ENCODE measurements around the gene BICD2.

BICD2 gene

GRCh38 chr9:92747459-92748232 lies 17.0 kb downstream of the BICD2 start:
- DNase-seq, result no peak

- no peak for DNase-seq
Observed at GRCh38 chr9:92746567-92747458, 17.8 kb downstream of the BICD2 start.

GRCh38 chr9:92745881-92746280 lies 18.8 kb downstream of the BICD2 start:
- DNase-seq, result no peak

GRCh38 chr9:92745331-92745730 lies 19.3 kb downstream of the BICD2 start:
- no peak for DNase-seq

GRCh38 chr9:92740969-92741368 lies 23.7 kb downstream of the BICD2 start:
- no peak for DNase-seq

- no peak for DNase-seq
Observed at GRCh38 chr9:92740446-92740961, 24.1 kb downstream of the BICD2 start.

- DNase-seq, result no peak
Observed at GRCh38 chr9:92740009-92740408, 24.6 kb downstream of the BICD2 start.

GRCh38 chr9:92739346-92739970 lies 25.2 kb downstream of the BICD2 start:
- DNase-seq, result no peak

- no peak for DNase-seq
Observed at GRCh38 chr9:92738661-92739081, 26.0 kb downstream of the BICD2 start.

- no peak for DNase-seq
Observed at GRCh38 chr9:92737611-92738299, 26.9 kb downstream of the BICD2 start.

GRCh38 chr9:92737216-92737606 lies 27.4 kb downstream of the BICD2 start:
- DNase-seq, result no peak

GRCh38 chr9:92736563-92737215 lies 27.9 kb downstream of the BICD2 start:
- no peak for DNase-seq

GRCh38 chr9:92735636-92736562 lies 28.7 kb downstream of the BICD2 start:
- DNase-seq, result no peak

GRCh38 chr9:92734931-92735635 lies 29.6 kb downstream of the BICD2 start:
- DNase-seq, result no peak

- no peak for DNase-seq
Observed at GRCh38 chr9:92730897-92731296, 33.7 kb downstream of the BICD2 start.

- DNase-seq, result no peak
Observed at GRCh38 chr9:92729735-92730155, 34.9 kb downstream of the BICD2 start.

GRCh38 chr9:92728831-92729734 lies 35.5 kb downstream of the BICD2 start:
- no peak for DNase-seq

GRCh38 chr9:92727716-92728700 lies 36.6 kb downstream of the BICD2 start:
- DNase-seq, result no peak
